ENCODE results near the gene EXD3.
A peak's percentile ranks its signal among the peaks of the same experiment; 100 is the strongest.
"Not testable (repeated sequence)": the region's sequence is repeated elsewhere in the genome, so short reads cannot be mapped to it uniquely, and the experiment has no call there.

EXD3 gene

DNA sequence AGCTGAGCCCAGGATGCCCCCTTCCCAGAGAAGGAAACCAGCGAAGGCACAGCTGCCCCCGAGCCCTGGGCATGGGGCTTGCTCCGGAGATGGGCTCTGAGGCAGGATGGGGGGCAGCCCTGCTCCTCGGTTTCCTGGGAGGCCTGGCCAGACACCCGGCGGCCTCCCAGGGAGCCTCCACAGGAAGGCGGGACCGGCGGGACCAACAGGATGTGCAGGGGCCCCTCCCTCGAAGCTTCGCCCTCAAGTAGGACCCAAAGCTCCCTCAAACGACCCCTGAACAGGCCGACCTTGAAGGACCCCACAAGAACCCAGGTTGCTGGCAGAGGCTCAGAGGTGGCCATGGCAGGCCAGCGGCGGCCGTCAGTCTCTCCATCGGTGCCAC, 11.7 kb downstream of the EXD3 start:
- DNase-seq (ENCODE audit: low spot score): no peak

GRCh38 chr9:137410891-137411249, 12.1 kb downstream of the EXD3 start:
- DNase-seq (ENCODE audit: low spot score): no peak

DNA sequence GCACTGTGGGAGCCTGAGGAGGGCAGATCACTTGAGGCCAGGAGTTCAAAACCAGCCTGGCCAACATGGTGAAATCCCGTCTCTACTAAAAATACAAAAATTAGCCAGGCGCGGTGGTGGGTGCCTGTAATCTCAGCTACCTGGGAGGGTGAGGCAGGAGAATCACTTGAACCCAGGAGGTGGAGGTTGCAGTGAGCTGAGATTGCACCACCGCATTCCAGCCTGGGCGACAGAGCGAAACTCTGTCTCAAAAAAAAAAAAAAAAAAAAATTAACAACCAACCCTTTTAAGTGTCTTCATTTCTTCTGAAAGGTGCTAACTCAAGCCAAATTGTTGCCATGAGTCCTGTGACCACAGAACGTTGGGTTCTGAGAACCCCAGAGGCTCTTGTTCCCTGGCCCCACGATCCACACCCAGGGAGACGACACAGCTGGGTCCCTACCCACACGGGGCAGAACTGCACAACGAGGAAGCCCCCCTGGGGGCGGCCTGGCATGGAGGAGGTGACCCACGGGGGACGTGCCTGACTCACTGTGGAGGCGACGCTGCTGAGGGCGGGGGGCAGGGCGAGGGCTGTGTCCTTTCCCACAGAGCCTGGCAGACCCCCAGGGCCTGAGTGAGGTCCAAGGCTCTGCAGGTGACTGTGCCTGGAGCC, 12.6 kb downstream of the EXD3 start:
- not testable (repeated sequence) for DNase-seq (ENCODE audit: low spot score)

- no peak for DNase-seq (ENCODE audit: low spot score)
These were observed 13.4 kb downstream of the EXD3 start for GRCh38 chr9:137409515-137409914.

- no peak for DNase-seq (ENCODE audit: low spot score)
These were observed 14.1 kb downstream of the EXD3 start for GRCh38 chr9:137408651-137409405.

DNA sequence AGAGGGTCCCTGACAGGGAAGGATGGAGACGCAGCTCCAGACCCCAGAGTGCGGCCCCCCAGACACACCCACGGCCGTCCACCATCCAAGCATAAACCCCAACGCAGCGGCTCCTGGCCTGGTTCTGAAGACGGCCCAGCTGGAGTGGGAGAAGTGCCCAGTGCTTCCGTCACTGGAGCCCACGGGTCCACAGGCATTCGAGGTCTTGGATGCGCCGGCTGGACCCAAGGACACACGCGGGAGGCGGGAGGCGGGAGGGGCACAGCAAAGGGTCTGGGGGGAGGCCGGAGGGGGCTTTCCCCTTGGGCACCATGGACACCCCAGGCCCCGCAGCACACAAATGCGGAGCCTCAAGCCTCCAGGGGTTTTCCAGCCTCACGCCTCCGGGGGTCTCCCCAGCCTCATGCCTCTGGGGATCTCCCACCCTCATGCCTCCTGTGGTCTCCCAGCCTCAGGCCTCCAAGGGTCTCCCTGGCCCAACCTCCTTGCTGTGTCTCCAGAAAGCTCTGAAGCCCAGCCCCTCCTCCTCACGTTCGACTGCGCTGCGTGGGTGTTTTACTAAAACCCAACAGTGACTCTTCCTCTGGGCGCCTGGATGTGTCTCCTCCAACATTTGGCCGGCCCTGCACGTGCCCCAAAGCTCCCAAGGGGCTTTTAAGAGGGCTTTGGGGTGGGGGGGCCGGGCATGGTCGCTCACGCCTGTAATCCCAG, 15.2 kb downstream of the EXD3 start:
- no peak for DNase-seq (ENCODE audit: low spot score)

GRCh38 chr9:137406876-137407589, 15.9 kb downstream of the EXD3 start:
- peak; percentile 52 for DNase-seq (ENCODE audit: low spot score)

DNA sequence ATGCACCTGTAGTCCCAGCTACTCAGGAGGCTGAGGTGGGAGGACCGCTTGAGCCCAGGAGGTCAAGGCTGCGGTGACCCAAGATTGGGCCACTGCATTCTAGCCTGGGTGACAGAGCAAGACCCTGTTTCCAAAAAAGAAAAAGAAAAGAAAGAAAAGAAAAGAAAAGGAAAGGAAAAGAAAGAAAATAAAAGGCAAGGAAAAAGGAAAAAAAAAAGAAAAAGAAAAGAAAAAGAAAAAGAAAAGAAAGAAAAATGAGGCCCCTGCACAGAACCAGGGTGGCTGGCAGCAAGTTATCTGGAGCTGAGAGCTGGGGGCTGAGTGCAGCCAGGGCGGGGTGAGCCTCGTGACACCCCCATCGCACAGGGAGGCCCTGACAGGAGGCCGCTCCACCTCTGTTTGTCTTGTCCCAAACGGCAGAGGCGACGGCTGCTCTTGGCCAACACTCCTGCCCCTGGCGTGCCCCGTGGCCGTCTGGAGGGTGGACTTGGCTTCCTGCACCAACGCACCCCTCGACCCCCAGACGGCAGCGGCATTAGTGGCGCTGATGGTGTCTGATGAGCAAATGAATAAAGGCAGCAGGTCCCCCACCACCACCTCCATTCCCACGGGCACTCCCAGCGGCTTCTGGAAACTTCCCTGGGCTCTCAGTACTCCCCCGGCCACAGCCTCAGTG, 16.7 kb downstream of the EXD3 start:
- no peak for DNase-seq (ENCODE audit: low spot score)

DNA sequence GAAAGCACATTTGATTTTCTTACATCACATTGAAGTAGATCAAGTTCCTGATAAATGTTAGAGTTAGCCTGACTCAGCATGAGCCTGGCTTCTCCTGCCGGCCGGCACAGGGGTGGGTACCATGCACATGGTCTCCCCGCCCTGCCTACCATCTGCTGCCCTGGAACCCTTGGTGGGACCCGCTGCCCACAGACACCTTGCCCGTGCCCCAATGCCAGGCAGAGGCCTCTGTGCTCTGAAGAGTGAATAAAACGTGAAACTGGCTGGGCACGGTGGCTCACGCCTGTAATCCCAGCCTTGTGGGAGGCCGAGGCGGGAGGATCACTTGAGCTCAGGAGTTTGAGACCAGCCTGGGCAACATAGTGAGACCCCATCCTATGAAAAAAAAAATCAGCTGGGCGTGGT, 17.3 kb downstream of the EXD3 start:
- no peak for DNase-seq (ENCODE audit: low spot score)

DNA sequence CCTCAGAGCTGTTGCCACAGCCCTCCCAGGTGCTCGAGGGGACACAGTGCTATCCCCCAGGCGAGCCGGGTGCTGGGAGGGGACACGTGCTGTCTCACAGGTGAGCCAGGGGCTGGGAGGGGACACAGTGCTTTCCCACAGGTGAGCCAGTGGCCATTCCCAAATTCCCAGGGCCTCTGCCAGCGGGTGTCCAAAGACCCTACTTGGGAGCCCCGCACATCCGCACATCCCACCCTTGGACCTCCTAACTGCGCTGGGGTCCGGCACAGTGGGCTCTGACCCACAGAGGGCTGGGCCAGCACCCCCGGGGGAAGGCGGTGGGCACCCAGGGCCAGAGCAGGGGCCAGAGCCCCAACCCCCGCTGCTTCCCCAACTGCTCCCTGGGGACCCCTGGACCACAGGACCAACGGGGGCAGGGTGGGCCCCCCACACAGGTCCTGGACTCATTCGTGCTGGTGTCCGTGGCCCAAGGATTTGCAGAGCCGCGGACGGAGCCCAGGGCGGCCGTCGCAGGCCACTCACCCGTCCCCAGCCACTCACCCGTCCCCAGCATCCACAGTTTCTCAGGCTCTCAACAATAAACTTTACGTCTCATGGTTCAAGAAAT, 17.9 kb downstream of the EXD3 start:
- no peak for DNase-seq (ENCODE audit: low spot score)

DNA sequence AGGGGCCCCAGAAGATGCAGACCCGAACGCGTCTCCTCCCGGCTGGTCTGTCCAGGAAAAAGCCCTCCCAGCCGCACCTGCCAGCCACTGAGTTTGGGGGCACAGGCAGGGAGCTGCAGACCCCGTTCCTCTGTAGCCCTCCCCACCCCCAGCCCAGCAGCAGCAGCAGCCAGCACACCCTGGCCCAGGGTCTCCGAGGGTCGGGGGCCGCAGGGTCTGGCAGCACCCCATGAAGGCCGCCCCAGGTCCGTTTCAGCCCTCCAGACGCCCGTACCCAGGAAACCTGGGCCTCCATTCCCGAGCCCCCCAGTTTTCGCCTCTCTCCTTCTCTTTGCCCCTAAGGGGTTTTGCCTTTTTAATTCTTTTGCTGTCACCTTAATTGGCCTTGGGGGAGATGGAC, 19.7 kb downstream of the EXD3 start:
- no peak for DNase-seq (ENCODE audit: low spot score)

DNA sequence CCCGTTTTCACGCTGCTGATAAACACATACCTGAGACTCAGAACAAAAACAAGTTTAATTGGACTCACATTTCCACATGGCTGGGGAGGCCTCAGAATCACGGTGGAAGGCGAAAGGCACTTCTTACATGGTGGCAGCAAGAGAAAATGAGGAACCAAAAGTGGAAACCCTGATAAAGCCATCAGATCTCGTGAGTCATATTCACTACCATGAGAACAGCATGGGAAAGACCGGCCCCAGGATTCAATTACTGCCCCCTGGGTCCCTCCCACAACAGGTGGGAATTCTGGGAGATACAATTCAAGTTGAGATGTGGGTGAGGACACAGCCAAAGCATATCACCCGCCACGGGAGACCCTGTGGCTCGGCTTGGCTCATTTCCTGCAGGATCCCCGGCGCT, 20.2 kb downstream of the EXD3 start:
- DNase-seq (ENCODE audit: low spot score): no peak

DNA sequence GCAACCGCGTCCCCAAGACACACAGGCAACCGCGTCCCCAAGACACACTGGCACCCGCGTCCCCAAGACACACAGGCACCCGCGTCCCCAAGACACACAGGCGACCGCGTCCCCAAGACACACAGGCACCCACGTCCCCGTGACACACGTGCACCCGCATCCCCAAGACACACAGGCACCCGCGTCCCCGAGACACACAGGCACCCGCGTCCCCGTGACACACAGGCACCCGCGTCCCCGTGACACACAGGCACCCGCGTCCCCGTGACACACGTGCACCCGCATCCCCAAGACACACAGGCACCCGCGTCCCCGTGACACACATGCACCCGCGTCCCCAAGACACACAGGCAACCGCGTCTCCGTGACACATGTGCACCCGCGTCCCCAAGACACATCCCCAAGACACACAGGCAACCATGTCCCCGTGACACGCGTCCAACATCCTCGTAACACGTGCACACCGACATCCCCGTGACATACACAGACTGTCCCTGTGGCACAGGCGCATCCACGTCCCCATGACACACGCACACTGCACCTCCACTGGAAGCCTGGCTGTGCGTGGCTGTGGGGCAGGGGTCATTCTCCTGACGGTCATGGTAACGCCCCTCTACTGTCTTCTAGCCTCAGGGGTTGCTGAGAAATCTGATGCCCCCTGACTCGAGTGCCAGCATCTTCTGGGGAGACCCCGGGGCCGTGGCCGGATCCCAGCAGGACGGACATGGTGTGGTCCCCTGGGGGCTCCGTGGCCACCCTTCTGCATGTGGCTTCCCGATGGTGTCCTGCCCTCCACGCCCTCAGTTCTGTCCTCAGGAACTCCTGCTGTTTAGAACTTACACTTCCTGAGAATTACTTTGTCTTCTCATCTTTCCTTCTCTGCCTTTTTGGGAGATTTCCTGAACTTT, 24.1 kb downstream of the EXD3 start:
- DNase-seq (ENCODE audit: low spot score): no peak

GRCh38 chr9:137397675-137398423, 25.1 kb downstream of the EXD3 start:
- no peak for DNase-seq (ENCODE audit: low spot score)

DNA sequence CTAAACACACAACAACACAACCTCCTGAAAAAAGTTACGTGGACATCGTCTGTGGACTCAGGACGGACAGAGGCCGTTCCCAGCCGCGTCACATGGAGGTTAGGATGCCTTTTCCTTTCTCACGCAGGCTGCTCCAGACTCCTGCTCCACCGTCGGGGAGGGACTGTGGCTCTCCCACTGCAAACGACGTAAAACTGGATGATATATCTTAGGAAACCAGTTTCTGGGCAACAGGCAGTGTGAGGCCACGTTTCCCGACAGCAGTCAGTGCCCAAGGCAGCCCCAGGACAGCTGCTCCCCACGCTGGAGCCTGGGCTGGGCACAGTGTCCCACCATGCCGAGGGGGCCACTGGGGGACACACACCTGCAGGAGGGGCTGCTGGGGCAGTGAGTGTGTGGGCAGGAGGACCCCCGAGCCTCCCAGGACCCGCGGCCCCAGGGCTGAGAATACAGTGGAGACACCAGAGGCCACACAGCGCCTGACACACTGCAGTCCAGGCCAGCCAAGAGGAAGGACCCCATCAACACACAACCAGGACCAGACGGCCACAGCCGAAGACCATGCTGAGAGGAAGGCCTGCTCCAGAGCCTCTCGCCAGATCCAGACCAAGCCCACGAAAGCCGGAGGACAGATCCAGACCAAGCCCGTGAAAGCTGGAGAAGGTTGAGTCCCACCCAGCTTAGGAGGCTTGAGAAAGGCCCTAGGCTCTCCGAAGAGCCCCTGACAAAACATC, 26.2 kb downstream of the EXD3 start:
- DNase-seq (ENCODE audit: low spot score): no peak

DNA sequence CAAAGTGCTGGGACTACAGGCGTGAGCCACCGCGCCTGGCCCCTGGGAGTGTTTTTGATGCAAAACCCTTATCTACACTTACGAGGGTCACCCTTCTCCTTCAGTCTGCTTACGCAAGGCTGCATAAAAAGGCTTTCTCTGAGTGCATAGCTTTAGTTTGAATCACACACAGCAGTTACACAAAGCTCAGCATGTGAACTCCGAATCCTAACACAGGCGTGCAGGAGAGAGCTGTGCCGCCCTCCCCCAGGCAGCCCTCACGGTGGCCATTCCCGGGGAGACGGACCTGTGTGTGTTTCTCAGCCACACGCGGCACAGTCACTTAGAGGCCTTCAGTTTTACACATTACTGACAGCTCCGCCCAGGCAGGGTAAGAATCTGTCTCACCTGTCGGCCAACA, 26.7 kb downstream of the EXD3 start:
- no peak for DNase-seq (ENCODE audit: low spot score)

DNA sequence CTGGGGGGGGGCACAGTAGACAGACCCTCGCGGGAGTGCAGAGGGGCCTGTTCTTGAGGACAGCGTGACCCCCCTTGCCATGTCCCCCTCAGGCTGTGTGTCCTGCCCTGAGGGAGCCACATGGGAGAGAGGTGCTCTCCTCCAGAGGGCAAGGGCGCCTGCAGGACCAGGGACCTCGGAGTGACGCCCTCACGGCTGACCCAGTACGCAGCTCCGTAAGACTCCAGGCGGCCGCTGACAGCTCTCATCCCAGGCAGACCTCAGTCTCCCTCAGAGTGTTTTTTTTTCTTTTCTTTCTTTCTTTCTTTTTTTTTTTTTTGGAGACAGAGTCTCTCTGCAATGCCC, 27.3 kb downstream of the EXD3 start:
- no peak for DNase-seq (ENCODE audit: low spot score)

DNA sequence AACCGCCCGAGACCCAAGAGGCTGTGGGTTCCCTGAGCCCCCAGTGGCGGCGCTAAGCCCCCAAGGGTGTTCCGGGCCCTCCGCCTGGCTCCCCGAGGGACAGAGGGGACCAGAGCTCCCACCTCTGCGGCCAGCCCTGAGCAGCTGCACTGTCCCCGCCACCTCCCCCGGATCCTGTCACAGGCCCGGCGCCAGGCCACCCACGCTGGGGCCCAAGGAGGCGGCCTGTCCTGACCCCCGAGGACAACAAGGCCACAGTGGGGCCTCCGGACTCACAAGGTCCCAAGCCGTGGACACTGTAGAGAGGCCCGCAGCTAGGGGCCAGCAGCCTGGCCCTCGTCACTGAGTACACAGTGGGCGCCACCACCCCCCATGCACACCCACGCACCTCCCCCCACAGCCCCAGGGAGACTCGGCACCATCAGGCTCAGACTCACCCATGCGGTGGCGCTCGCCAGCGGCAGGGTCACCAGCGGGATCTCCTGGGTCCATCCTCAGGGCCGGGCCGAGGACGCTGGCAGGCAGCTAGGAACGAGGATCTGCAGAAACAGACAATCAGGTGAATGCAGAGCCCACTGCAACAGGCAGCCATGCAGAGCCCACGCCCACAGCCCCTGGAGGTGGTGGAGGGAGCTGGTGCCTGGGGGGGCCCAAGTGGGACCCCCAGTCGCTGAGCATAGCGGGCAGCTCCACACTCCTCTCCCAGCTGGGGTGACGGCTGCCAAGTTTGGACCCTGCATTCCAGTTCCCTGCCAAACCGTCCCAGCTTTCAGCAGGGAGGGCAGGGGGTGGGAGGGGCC, 27.9 kb downstream of the EXD3 start:
- no peak for DNase-seq (ENCODE audit: low spot score)
